ENCODE results near the gene LRRC72.

- TF ChIP-seq TAF1 (IDR thresholded peaks at IDR 0.05; ENCODE audit: borderline replicate concordance, low read depth, low read length) = no peak
- no peak for TF ChIP-seq POLR2AphosphoS5 (IDR thresholded peaks at IDR 0.05; ENCODE audit: low read depth, low read length)
These were observed 38.3 kb downstream of the LRRC72 start for GRCh38 chr7:16564909-16565426.

Measured in GM12892 (cell line).